Measurements from ENCODE around the gene SYNC.
"Not testable (repeated sequence)": the region's sequence is repeated elsewhere in the genome, so short reads cannot be mapped to it uniquely, and the experiment has no call there.

DNA sequence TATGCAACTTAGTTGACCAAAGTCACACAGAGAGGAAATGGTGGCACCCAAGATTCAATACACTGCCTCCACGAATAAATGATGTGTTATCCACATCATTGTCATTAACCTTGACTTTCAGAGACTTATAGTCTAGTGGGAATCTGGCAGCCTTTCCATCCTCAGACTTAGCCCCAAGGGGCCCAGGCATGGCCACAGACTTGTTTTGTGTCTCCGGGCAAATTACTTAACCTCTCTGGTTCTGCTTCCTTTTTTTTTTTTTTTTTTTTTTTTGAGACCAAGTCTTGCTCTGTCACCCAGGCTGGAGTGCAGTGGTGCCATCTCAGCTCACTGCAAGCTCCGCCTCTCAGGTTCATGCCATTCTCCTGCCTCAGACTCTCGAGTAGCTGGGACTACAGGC, 8.7 kb upstream of the SYNC start:
- not testable (repeated sequence) for TF ChIP-seq EZH2 (IDR thresholded peaks at IDR 0.05; ENCODE audit: low read length, missing control alignments)
- TF ChIP-seq, protein P1, sequence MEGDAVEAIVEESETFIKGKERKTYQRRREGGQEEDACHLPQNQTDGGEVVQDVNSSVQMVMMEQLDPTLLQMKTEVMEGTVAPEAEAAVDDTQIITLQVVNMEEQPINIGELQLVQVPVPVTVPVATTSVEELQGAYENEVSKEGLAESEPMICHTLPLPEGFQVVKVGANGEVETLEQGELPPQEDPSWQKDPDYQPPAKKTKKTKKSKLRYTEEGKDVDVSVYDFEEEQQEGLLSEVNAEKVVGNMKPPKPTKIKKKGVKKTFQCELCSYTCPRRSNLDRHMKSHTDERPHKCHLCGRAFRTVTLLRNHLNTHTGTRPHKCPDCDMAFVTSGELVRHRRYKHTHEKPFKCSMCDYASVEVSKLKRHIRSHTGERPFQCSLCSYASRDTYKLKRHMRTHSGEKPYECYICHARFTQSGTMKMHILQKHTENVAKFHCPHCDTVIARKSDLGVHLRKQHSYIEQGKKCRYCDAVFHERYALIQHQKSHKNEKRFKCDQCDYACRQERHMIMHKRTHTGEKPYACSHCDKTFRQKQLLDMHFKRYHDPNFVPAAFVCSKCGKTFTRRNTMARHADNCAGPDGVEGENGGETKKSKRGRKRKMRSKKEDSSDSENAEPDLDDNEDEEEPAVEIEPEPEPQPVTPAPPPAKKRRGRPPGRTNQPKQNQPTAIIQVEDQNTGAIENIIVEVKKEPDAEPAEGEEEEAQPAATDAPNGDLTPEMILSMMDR (conservative IDR thresholded peaks at IDR 0.05 in 1 of 2, IDR thresholded peaks at IDR 0.05 in 1 of 2; ENCODE audit: low read depth in 1 of 2, low read length in 2 of 2) = not testable (repeated sequence)
